Measurements from ENCODE around the gene ADAMTS3. TPM values are rescaled to one million over a fixed set of nuclear protein-coding genes. Genes with fewer than 3 reads are reported as not detected.
A peak's percentile ranks its signal among the peaks of the same experiment; 100 is the strongest.

Gene ADAMTS3
- total RNA-seq, 6 experiments from 2014 or later: 0.03 to 0.19 TPM; not detected in 4

DNA sequence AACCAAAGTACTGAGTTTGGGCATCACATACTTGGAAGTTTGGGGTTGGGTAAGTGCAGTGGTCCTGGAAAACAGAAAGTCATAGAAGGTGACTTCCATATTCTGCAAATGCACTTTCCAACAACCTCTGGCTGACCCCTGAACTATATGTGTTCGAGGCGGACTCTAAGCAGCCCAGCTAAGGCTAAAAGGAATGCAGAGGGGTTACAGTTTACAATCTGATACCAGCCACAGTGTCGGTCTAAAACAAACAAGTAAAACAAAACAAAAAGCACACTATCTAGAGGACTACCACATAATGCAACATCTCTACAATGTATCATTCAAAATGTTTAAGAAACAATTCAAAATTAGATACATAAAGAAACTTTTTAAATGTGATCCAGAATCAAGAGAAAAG lies 185.6 kb downstream of the ADAMTS3 start:
- peak; percentile 65 for DNase-seq
- Mint-ChIP-seq H3K4me1 (ENCODE audit: low read depth) (peaks cover 44% of the 10 kb centered on the region), H3K36me3 (ENCODE audit: low read depth) (peaks cover 4% of the 10 kb centered on the region; the same call in 1 of the 2 replicates), H3K4me3 (peak overlapping the region; percentile 37), H3K27ac (0 out of 2 replicates have a peak overlapping the region, but pooled peaks have one; percentile 16), H3K9me3 (no peaks in the 10 kb centered on the region), H3K27me3 (ENCODE audit: insufficient read depth) (no peaks in the 10 kb centered on the region)
- TF ChIP-seq, protein P1, sequence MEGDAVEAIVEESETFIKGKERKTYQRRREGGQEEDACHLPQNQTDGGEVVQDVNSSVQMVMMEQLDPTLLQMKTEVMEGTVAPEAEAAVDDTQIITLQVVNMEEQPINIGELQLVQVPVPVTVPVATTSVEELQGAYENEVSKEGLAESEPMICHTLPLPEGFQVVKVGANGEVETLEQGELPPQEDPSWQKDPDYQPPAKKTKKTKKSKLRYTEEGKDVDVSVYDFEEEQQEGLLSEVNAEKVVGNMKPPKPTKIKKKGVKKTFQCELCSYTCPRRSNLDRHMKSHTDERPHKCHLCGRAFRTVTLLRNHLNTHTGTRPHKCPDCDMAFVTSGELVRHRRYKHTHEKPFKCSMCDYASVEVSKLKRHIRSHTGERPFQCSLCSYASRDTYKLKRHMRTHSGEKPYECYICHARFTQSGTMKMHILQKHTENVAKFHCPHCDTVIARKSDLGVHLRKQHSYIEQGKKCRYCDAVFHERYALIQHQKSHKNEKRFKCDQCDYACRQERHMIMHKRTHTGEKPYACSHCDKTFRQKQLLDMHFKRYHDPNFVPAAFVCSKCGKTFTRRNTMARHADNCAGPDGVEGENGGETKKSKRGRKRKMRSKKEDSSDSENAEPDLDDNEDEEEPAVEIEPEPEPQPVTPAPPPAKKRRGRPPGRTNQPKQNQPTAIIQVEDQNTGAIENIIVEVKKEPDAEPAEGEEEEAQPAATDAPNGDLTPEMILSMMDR (IDR thresholded peaks at IDR 0.05): no peak

DNA sequence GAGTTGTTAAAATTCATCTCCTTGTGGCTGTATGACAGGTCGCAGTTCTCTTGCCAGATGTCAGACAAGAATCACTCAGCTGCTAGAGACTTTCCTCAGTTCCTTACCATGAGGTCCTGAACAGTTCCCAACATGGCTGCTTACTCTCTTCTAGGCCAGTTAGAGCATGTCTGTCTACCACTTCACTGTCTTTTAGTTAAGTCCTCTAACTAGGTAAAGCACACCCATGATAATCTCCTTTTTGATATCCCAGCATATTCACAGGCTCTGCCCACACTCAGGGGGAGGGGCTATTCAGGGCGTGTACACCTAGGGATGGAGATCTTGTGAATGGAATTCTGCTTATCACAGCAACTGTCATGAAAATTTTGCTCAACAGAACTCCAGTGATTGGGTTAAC lies 190.1 kb downstream of the ADAMTS3 start:
- H3K9me3 Mint-ChIP-seq: no peaks in the 10 kb centered on the region
- H3K27me3 Mint-ChIP-seq (ENCODE audit: insufficient read depth): no peaks in the 10 kb centered on the region
- H3K36me3 Mint-ChIP-seq (ENCODE audit: low read depth): peaks cover 4% of the 10 kb centered on the region; the same call in 1 of the 2 replicates
- no peak overlapping the region for H3K4me3 Mint-ChIP-seq
- TF ChIP-seq, protein P1 (IDR thresholded peaks at IDR 0.05): no peak
- H3K27ac Mint-ChIP-seq: peak overlapping the region; percentile 82; the same call in 1 of the 2 replicates
- DNase-seq: no peak
- H3K4me1 Mint-ChIP-seq (ENCODE audit: low read depth): peaks cover 82% of the 10 kb centered on the region

GRCh38 chr4:72377491-72378194 lies 191.4 kb downstream of the ADAMTS3 start:
- H3K27ac Mint-ChIP-seq: peak overlapping the region; percentile 82
- no peak overlapping the region; the same call in 1 of the 2 replicates for H3K4me3 Mint-ChIP-seq
- TF ChIP-seq, protein P1 (IDR thresholded peaks at IDR 0.05): no peak
- no peaks in the 10 kb centered on the region for H3K9me3 Mint-ChIP-seq
- peaks cover 73% of the 10 kb centered on the region for H3K4me1 Mint-ChIP-seq (ENCODE audit: low read depth)
- peak; percentile 43 for DNase-seq
- H3K36me3 Mint-ChIP-seq (ENCODE audit: low read depth): peaks cover 4% of the 10 kb centered on the region; the same call in 1 of the 2 replicates
- no peaks in the 10 kb centered on the region for H3K27me3 Mint-ChIP-seq (ENCODE audit: insufficient read depth)

- peaks cover 73% of the 10 kb centered on the region for H3K4me1 Mint-ChIP-seq (ENCODE audit: low read depth)
Observed at GRCh38 chr4:72376901-72377300, 192.1 kb downstream of the ADAMTS3 start.

GRCh38 chr4:72375073-72375736 lies 193.8 kb downstream of the ADAMTS3 start:
- peak; percentile 89 for DNase-seq
- Mint-ChIP-seq H3K9me3 (no peaks in the 10 kb centered on the region), H3K27me3 (ENCODE audit: insufficient read depth) (no peaks in the 10 kb centered on the region), H3K36me3 (ENCODE audit: low read depth) (peaks cover 4% of the 10 kb centered on the region; the same call in 1 of the 2 replicates), H3K27ac (peak overlapping the region; percentile 86), H3K4me3 (peak overlapping the region; percentile 25; the same call in 1 of the 2 replicates), H3K4me1 (ENCODE audit: low read depth) (peaks cover 63% of the 10 kb centered on the region)
- TF ChIP-seq, protein P1 (IDR thresholded peaks at IDR 0.05): no peak

More at GRCh38 chr4:72376901-72377300, 192.1 kb downstream of the ADAMTS3 start:
- H3K4me3 Mint-ChIP-seq: peak overlapping the region; percentile 6; the same call in 1 of the 2 replicates
- DNase-seq: no peak
- TF ChIP-seq, protein P1 (IDR thresholded peaks at IDR 0.05): no peak
- H3K36me3 Mint-ChIP-seq (ENCODE audit: low read depth): peaks cover 4% of the 10 kb centered on the region; the same call in 1 of the 2 replicates
- H3K27ac Mint-ChIP-seq: peak overlapping the region; percentile 82
- no peaks in the 10 kb centered on the region for H3K27me3 Mint-ChIP-seq (ENCODE audit: insufficient read depth)
- H3K9me3 Mint-ChIP-seq: no peaks in the 10 kb centered on the region

All from HFFc6 (cell line).